Measurements from ENCODE around the gene SMG6. TPM values are rescaled to one million over a fixed set of nuclear protein-coding genes. Genes with fewer than 3 reads are reported as not detected.
"Not testable (repeated sequence)": the region's sequence is repeated elsewhere in the genome, so short reads cannot be mapped to it uniquely, and the experiment has no call there.

SMG6 gene
- total RNA-seq, 2 donors from 2014 or later, result 18.3 to 23.6 TPM

- H3K27me3 ChIP-seq, result no peaks in the 10 kb centered on the region
- peaks cover 5% of the 10 kb centered on the region for H3K4me1 ChIP-seq
- H3K9me3 ChIP-seq, result no peaks in the 10 kb centered on the region
- peak overlapping the region; percentile 55 for H3K27ac ChIP-seq
- TF ChIP-seq CTCF (IDR thresholded peaks at IDR 0.05), result no peak
- intact Hi-C loops (cut with DNase I), result no loop called here
- H3K4me3 ChIP-seq, result no peak overlapping the region
- H3K9ac ChIP-seq (ENCODE audit: low read depth in 2 of 2, low read length in 2 of 2), result peak overlapping the region in 1 of 2 donors; percentile 27
- H3K36me3 ChIP-seq, result no peaks in the 10 kb centered on the region
- DNase-seq, result no peak
These were observed 43.6 kb downstream of the SMG6 start for GRCh38 chr17:2259769-2260536.

GRCh38 chr17:2258830-2259229, 44.8 kb downstream of the SMG6 start:
- peak overlapping the region; percentile 36 for H3K27ac ChIP-seq
- H3K36me3 ChIP-seq; H3K4me1 ChIP-seq; H3K9ac ChIP-seq (ENCODE audit: low read depth in 2 of 2, low read length in 2 of 2); H3K27me3 ChIP-seq; H3K4me3 ChIP-seq; intact Hi-C loops (cut with DNase I); H3K9me3 ChIP-seq; DNase-seq: not testable (repeated sequence)

GRCh38 chr17:2253768-2254406, 49.7 kb downstream of the SMG6 start:
- TF ChIP-seq CTCF (IDR thresholded peaks at IDR 0.05), result no peak
- no peak overlapping the region for H3K4me3 ChIP-seq
- intact Hi-C loops (cut with DNase I), result no loop called here
- no peak overlapping the region for H3K27ac ChIP-seq
- DNase-seq, result no peak
- H3K4me1 ChIP-seq, result no peaks in the 10 kb centered on the region
- H3K9ac ChIP-seq (ENCODE audit: low read depth in 2 of 2, low read length in 2 of 2), result no peak overlapping the region
- no peaks in the 10 kb centered on the region for H3K27me3 ChIP-seq
- no peaks in the 10 kb centered on the region for H3K36me3 ChIP-seq
- no peaks in the 10 kb centered on the region for H3K9me3 ChIP-seq

GRCh38 chr17:2253362-2253761, 50.2 kb downstream of the SMG6 start:
- Histone ChIP-seq H3K27me3 (no peaks in the 10 kb centered on the region), H3K27ac (no peak overlapping the region), H3K4me1 (no peaks in the 10 kb centered on the region), H3K9me3 (no peaks in the 10 kb centered on the region), H3K9ac (ENCODE audit: low read depth in 2 of 2, low read length in 2 of 2) (no peak overlapping the region), H3K36me3 (no peaks in the 10 kb centered on the region), H3K4me3 (no peak overlapping the region)
- no peak for DNase-seq
- intact Hi-C loops (cut with DNase I), result no loop called here
- no peak for TF ChIP-seq CTCF (IDR thresholded peaks at IDR 0.05)

GRCh38 chr17:2251098-2251497, 52.5 kb downstream of the SMG6 start:
- TF ChIP-seq CTCF (IDR thresholded peaks at IDR 0.05), result no peak
- no peaks in the 10 kb centered on the region for H3K36me3 ChIP-seq

More at GRCh38 chr17:2251098-2251497, 52.5 kb downstream of the SMG6 start:
- no peak for DNase-seq
- Histone ChIP-seq H3K9me3 (no peaks in the 10 kb centered on the region), H3K4me3 (no peak overlapping the region), H3K27ac (no peak overlapping the region), H3K4me1 (no peaks in the 10 kb centered on the region), H3K27me3 (no peaks in the 10 kb centered on the region), H3K9ac (ENCODE audit: low read depth in 2 of 2, low read length in 2 of 2) (no peak overlapping the region)
- intact Hi-C loops (cut with DNase I), result no loop called here
